GM12878 (cell line): Measurements from ENCODE around the gene DLAT. TPM values are rescaled to one million over a fixed set of nuclear protein-coding genes. Genes with fewer than 3 reads are reported as not detected.

Experiments used
- ATAC-seq: fragments of 200-7000 bp; cut with Tn5 transposase; 3 replicates; pipeline ENCODE4 v1.9.1; 2020; ENCODE audit warnings: mild to moderate bottlenecking, moderate library complexity
- BruUV-seq: library from RNA; stranded (reverse); fragments of 400-500 nt; replicated peaks from 2 replicates; lab custom pipeline; 2021; lab: Mats Ljungman, UMichigan
- CTCF ChIA-PET: fragments of 300-600 bp; sonication (Branson Sonifier 250); formaldehyde crosslinking; extraction: SDS; loops from one replicate; lab custom pipeline; 2021; ENCODE audit warnings: inconsistent platforms; lab: Yijun Ruan, JAX
- POLR2A ChIA-PET: fragments of 350-600 bp; formaldehyde crosslinking; extraction: SDS; loops from one replicate; lab custom pipeline; 2021; ENCODE audit warnings: inconsistent platforms; lab: Charles Lee
- RAD21 ChIA-PET: fragments of 300-600 bp; sonication (Branson Sonifier 250); formaldehyde crosslinking; loops from one replicate; lab custom pipeline; 2023; ENCODE audit warnings: antibody characterized with exemption; ENCODE audit not compliant: unreplicated experiment; lab: Charles Lee
- SMC1A ChIA-PET: fragments of 300-600 bp; sonication (Branson Sonifier 250); formaldehyde crosslinking; loops from one replicate; lab custom pipeline; 2023; ENCODE audit not compliant: unreplicated experiment, uncharacterized antibody; lab: Charles Lee
- DNase-seq: peaks from one replicate; pipeline ENCODE4 v3.0.0-alpha.2; 2011; ENCODE audit warnings: low read depth, low spot score
- FAIRE-seq: peaks from 3 replicates; lab custom pipeline; 2011; peaks lifted over from hg19 to GRCh38; lab: Jason Lieb, UNC
- H2AFZ ChIP-seq: 2 replicates; pipeline ENCODE4 v1.6.0; 2011; ENCODE audit warnings: low read depth, low read length, control low read depth; ENCODE audit not compliant: control insufficient read depth
- H3K27ac ChIP-seq: 2 replicates; pipeline ENCODE4 v1.5.1; 2011; ENCODE audit warnings: control low read depth; ENCODE audit not compliant: control insufficient read depth, insufficient read depth
- H3K27me3 ChIP-seq, 2 experiments: replicated peaks in 1 of 2; 2 replicates each; pipeline versions ENCODE4 v1.6.0 to v1.6.1; 2011; ENCODE audit warnings: low read length in 1 of 2; ENCODE audit not compliant: control insufficient read depth in 2 of 2, insufficient read depth in 2 of 2
- H3K36me3 ChIP-seq, 2 experiments: 2 replicates each; pipeline ENCODE4 v1.5.1; 2011; ENCODE audit warnings: low read length in 1 of 2; ENCODE audit not compliant: control insufficient read depth in 2 of 2, insufficient read depth in 2 of 2
- H3K4me1 ChIP-seq: 2 replicates; pipeline ENCODE4 v1.6.1; 2011; ENCODE audit warnings: mild to moderate bottlenecking, low read length, moderate library complexity, mixed read lengths; ENCODE audit not compliant: control insufficient read depth, insufficient read depth
- H3K4me2 ChIP-seq: 2 replicates; pipeline ENCODE4 v1.6.0; 2011; ENCODE audit warnings: control low read depth; ENCODE audit not compliant: control insufficient read depth, insufficient read depth
- H3K4me3 ChIP-seq: fragments of 200-600 bp; sonication (generic); 2 replicates; pipeline ENCODE4 v1.5.1; 2016
- H3K79me2 ChIP-seq: 2 replicates; pipeline ENCODE4 v1.6.0; 2011; ENCODE audit warnings: low read length; ENCODE audit not compliant: control insufficient read depth, insufficient read depth
- H3K9ac ChIP-seq: 2 replicates; pipeline ENCODE4 v1.8.0; 2011; ENCODE audit warnings: low read length, control low read depth, mixed read lengths; ENCODE audit not compliant: control insufficient read depth, insufficient read depth
- H3K9me3 ChIP-seq: replicated peaks from 3 replicates; pipeline ENCODE4 v1.5.1; 2011; ENCODE audit warnings: mild to moderate bottlenecking, low read length; ENCODE audit not compliant: control insufficient read depth, insufficient read depth
- H4K20me1 ChIP-seq: 2 replicates; pipeline ENCODE4 v1.6.0; 2011; ENCODE audit not compliant: control insufficient read depth, insufficient read depth
- ATF2 ChIP-seq: IDR thresholded peaks from 2 replicates; pipeline ENCODE4 v1.6.1; 2012; ENCODE audit warnings: low read length, inconsistent platforms
- ZBED1 ChIP-seq: IDR thresholded peaks from 2 replicates; pipeline ENCODE4 v1.6.1; 2016; ENCODE audit warnings: borderline replicate concordance
- WGBS: methylation state at CpG from one replicate; pipeline ENCODE4 v1.1.6; 2016; ENCODE audit warnings: low lambda C conversion rate; ENCODE audit not compliant: insufficient replicate concordance, insufficient coverage; ENCODE audit errors: missing lambda C conversion rate; 5-methylcytosine and 5-hydroxymethylcytosine counted together
- in situ Hi-C: fragments of 300-500 bp; cut with MboI; formaldehyde crosslinking; loops from 9 replicates; pipeline ENCODE4 v1.14.3; 2018; ENCODE audit warnings: mixed read lengths
- intact Hi-C: fragments of 100-400 bp; cut with micrococcal nuclease; formaldehyde crosslinking; loops from one replicate; pipeline ENCODE4 v1.14.2; 2022; ENCODE audit not compliant: unreplicated experiment
- polyA plus RNA-seq, 11 experiments: library from polyadenylated mRNA; depleted of rRNA in 4 of 11; unstranded in 6 of 11; stranded (reverse) in 5 of 11; fragments of >200 nt; fragmentation: Nextera tagmentation in 4 of 11; fragmentation: Illumina TruSeq in 1 of 11; extraction: Ambion mirVana in 4 of 11; extraction: Trizol in 1 of 11; gene quantifications; 1 replicate in 1 of 11; 2 replicates in 10 of 11; pipeline versions ENCODE4 v1.2.1 to v1.2.3, GENCODE V29; 2011 to 2016; ENCODE audit warnings: inconsistent platforms in 2 of 11, missing spikeins in 2 of 11, low read depth in 1 of 11
- total RNA-seq, 4 experiments: library from RNA; depleted of rRNA in 3 of 4; stranded (reverse); fragments of >200 nt in 3 of 4; fragmentation: Illumina TruSeq in 1 of 4; extraction: Trizol in 1 of 4; gene quantifications; 2 replicates each; pipeline versions ENCODE4 v1.2.1 to v1.2.3, GENCODE V29; 2013 to 2021
- TF ChIP-seq, protein P1 (sequence below): IDR thresholded peaks from 2 replicates; pipeline ENCODE4 v1.6.1; 2012; ENCODE audit warnings: low read depth, low read length, improper control_type of control experiment

Gene DLAT
- total and polyA plus RNA-seq, 10 of the 15 experiments (the other 5 are each of a cell fraction or from before 2014, with no cell fraction given): 16.5 to 79.9 (median 43.8) TPM

DNA sequence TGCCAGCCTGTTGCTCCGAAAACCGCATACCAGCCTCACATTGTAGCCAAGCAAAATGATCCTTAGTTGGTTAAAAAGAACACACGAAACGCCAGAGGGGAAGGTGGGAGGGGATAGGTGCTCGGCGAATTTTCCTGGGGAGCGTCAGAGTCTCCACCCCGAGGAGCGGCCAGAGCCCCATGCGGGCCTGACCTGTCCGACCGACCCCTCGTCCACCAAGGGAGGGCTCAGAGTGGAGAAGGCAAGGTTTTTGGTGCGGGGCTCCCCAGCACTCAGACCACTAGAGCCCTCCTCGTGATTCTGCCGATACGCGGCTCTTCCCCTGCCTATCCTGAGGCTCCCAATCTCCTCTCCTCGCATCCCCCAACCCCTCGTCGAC is 48.5 kb upstream of the DLAT start:
- Histone ChIP-seq H3K4me1 (peaks cover 16% of the 10 kb centered on the region), H2AFZ (no peak overlapping the region), H3K9ac (no peak overlapping the region), H4K20me1 (no peaks in the 10 kb centered on the region), H3K27me3 (peaks cover 5 to 8% of the 10 kb centered on the region in 2 experiments; a peak in 2 of 4 replicates), H3K4me3 (no peak overlapping the region), H3K27ac (no peak overlapping the region), H3K9me3 (no peaks in the 10 kb centered on the region), H3K4me2 (no peak overlapping the region), H3K79me2 (no peaks in the 10 kb centered on the region), H3K36me3 (no peaks in the 10 kb centered on the region)
- TF ChIP-seq, protein P1, sequence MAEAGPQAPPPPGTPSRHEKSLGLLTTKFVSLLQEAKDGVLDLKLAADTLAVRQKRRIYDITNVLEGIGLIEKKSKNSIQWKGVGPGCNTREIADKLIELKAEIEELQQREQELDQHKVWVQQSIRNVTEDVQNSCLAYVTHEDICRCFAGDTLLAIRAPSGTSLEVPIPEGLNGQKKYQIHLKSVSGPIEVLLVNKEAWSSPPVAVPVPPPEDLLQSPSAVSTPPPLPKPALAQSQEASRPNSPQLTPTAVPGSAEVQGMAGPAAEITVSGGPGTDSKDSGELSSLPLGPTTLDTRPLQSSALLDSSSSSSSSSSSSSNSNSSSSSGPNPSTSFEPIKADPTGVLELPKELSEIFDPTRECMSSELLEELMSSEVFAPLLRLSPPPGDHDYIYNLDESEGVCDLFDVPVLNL: no peak
- TF ChIP-seq ZBED1 (no peak), ATF2 (no peak)
- intact Hi-C loops (no loop called here), in situ Hi-C loops (no loop called here)
- FAIRE-seq: no peak
- no peak for DNase-seq
- CTCF ChIA-PET: no interaction called here
- WGBS: 69% methylated on average over 16 of the region's 21 CpGs
- no peak for ATAC-seq
- no TSS peak for BruUV-seq
- POLR2A ChIA-PET: no interaction called here
- RAD21 ChIA-PET: interaction anchor here (6.7 kb wide), 1 partner anchor 42 kb away, joined by 109 read pairs; the partner anchor contains the start of gene DIXDC1
- SMC1A ChIA-PET: no interaction called here
